Caki2 (cell line): Measurements from ENCODE around the gene TMEM175. TPM values are rescaled to one million over a fixed set of nuclear protein-coding genes. Genes with fewer than 3 reads are reported as not detected.

ENCODE experiments used
- DNase-seq: peaks from one replicate; pipeline ENCODE4 v3.0.0-alpha.2; 2015; ENCODE audit warnings: low read depth
- in situ Hi-C: cut with HindIII; loops from 2 replicates; pipeline ENCODE4 v1.10.0; 2016; ENCODE audit warnings: low sequenced_read_pairs, low pct_unique_long_range_greater_than_20kb, mixed read lengths
- total RNA-seq: library from RNA; depleted of rRNA; stranded (reverse); fragments of >200 nt; shearing (Covaris generic); gene quantifications from 2 replicates; pipeline ENCODE4 v1.2.3, GENCODE V29; 2014; ENCODE audit warnings: low replicate concordance; rRNA removed

TMEM175 gene
- total RNA-seq, 1 experiment from 2014 or later = 5.6 TPM

GRCh38 chr4:1003271-1004070 is 71.2 kb downstream of the TMEM175 start:
- in situ Hi-C loops = no loop called here
- DNase-seq = no peak

DNA sequence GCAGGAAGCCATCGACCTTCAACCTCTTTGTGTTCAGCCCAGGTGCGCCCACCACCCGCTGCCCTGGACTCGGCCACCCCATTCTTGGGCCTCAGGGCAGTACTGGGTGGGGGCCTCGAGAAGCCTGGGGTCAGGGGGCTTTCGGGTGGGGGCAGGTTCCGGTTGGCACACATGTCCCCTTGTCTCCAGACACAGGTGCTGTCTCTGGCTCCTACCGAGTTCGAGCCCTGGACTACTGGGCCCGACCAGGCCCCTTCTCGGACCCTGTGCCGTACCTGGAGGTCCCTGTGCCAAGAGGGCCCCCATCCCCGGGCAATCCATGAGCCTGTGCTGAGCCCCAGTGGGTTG is 71.8 kb downstream of the TMEM175 start:
- in situ Hi-C loops = no loop called here
- no peak for DNase-seq

DNA sequence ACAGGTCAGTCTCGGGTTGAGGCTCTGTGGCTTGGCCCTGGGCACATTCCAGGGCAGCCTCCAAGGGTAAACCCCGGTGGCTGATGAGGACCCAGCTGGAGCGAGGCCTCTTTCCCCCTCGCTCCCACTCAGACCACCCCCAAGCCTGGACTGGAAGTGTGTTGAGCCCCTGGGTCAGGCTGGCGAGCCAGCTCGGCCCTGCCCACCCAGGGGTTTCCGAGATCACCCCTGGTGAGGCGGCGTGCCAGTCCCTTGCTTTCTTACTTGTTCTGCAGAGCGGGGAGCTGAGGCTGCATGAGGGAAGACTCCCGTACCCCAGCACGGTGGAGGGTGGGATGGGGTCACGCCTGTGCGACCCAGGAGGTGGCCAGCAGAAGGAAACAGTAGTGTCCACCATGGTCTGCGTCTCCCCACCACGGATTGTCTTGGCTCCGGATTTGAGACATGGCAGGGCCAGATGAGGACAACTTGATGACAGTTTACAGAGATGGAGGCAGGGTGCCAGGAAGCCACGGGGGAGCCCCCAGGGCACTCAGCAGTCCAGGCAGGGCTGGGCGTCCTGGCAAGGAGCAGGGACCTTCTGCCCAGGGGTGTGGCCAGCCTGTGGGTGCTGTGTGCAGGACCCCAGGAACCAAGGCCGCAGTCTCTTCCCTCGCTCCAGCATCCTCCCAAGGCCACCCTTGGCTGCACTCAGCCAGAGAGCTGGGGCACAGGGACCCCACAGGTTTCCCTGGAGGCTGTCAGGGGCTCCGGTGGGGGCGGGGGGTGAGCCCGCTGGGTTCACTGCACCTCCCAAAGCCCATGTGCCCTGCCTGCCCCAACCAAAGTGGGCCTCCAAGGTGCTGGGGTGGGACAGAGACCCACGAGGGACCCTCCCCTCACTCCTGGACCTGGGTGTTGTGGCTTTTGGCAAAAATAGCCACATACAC is 72.6 kb downstream of the TMEM175 start:
- DNase-seq = no peak
- in situ Hi-C loops = no loop called here

- in situ Hi-C loops = no loop called here
- DNase-seq = no peak
These were observed 74.6 kb downstream of the TMEM175 start for GRCh38 chr4:1006856-1007255.

Other genes starting within 250 kb of the TMEM175 start
- not detected in 2 replicates for gene SLC49A3, start 243.3 kb upstream of the TMEM175 start, total RNA-seq
- 21.3 and 27.2 TPM in 2 replicates for gene PCGF3, start 226.6 kb upstream of the TMEM175 start, total RNA-seq
- gene CPLX1, start 106.3 kb upstream of the TMEM175 start, total RNA-seq = 0.20 and 1.5 TPM in 2 replicates
- gene GAK, start 144 bp upstream of the TMEM175 start, total RNA-seq = 51.0 and 61.6 TPM in 2 replicates
- gene DGKQ, start 41.1 kb downstream of the TMEM175 start, total RNA-seq = 8.5 and 9.3 TPM in 2 replicates
- 6.7 and 6.9 TPM in 2 replicates for gene IDUA, start 54.6 kb downstream of the TMEM175 start, total RNA-seq
- gene SLC26A1, start 60.9 kb downstream of the TMEM175 start, total RNA-seq = 3.0 and 6.9 TPM in 2 replicates
- 48.2 and 70.9 TPM in 2 replicates for gene FGFRL1, start 79.2 kb downstream of the TMEM175 start, total RNA-seq
- gene RNF212, start 181.1 kb downstream of the TMEM175 start, total RNA-seq = not detected in 2 replicates
- 0.88 TPM in 1 of 2 replicates, not detected in the other for gene SPON2, start 240.1 kb downstream of the TMEM175 start, total RNA-seq